ENCODE measurements around the gene ANKLE2. TPM values are rescaled to one million over a fixed set of nuclear protein-coding genes. Genes with fewer than 3 reads are reported as not detected.
"Not testable (repeated sequence)": the region's sequence is repeated elsewhere in the genome, so short reads cannot be mapped to it uniquely, and the experiment has no call there.

The ANKLE2 gene
- total RNA-seq, 1 donor from 2014 or later = 96.4 TPM

DNA sequence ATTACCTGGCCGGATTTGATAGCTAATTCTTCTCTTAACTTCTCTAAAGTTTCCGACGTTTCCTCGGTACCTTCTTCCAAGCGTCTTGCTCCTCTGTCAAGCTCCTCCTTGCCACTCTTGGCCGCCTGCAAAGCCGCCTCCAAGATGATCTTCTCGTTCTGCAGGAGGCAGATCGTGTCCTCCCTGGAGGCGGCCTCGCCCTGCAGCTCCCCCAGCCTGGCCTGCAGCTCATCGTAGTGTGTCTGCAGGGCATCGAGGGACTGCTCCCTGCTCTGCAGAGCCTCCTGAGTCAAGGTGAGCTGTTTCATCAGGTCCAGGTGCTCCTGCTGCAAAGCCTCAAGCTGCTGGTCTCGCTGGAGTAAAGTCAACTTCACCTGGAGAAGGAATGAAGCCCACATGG is 34.2 kb upstream of the ANKLE2 start:
- no peaks in the 10 kb centered on the region for H3K4me1 Mint-ChIP-seq (ENCODE audit: low read depth)
- no peaks in the 10 kb centered on the region for H3K9me3 Mint-ChIP-seq (ENCODE audit: low read depth)
- DNase-seq (ENCODE audit: low spot score) = no peak
- no peaks in the 10 kb centered on the region for H3K27me3 Mint-ChIP-seq (ENCODE audit: low read depth)
- TF ChIP-seq, protein P1, sequence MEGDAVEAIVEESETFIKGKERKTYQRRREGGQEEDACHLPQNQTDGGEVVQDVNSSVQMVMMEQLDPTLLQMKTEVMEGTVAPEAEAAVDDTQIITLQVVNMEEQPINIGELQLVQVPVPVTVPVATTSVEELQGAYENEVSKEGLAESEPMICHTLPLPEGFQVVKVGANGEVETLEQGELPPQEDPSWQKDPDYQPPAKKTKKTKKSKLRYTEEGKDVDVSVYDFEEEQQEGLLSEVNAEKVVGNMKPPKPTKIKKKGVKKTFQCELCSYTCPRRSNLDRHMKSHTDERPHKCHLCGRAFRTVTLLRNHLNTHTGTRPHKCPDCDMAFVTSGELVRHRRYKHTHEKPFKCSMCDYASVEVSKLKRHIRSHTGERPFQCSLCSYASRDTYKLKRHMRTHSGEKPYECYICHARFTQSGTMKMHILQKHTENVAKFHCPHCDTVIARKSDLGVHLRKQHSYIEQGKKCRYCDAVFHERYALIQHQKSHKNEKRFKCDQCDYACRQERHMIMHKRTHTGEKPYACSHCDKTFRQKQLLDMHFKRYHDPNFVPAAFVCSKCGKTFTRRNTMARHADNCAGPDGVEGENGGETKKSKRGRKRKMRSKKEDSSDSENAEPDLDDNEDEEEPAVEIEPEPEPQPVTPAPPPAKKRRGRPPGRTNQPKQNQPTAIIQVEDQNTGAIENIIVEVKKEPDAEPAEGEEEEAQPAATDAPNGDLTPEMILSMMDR (IDR thresholded peaks at IDR 0.05) = no peak
- peak overlapping the region; percentile 61 for H3K27ac Mint-ChIP-seq (ENCODE audit: unreplicated experiment)
- peaks cover 37% of the 10 kb centered on the region for H3K36me3 Mint-ChIP-seq (ENCODE audit: low read depth)
- no peak overlapping the region for H3K4me3 Mint-ChIP-seq (ENCODE audit: unreplicated experiment)

DNA sequence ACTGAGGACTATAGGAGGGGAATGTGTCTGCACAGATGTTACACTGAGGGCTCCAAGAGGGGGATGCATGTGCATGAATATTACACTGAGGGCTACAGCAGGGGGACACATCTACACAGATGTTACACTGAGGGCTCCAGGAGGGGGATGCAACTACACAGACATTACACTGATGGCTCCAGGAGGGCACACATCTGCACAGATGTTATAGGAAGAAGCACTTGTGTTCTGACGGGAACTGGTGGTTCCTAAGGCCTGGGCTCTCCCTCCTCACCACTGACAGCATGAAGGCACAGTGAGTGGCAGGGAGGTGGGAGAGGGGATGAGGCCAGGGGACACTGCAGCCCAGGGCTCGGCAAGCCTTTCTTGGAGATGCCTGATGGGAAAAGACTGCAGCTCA is 30.3 kb upstream of the ANKLE2 start:
- not testable (repeated sequence) for H3K9me3 Mint-ChIP-seq (ENCODE audit: low read depth); H3K4me3 Mint-ChIP-seq (ENCODE audit: unreplicated experiment); DNase-seq (ENCODE audit: low spot score); H3K27ac Mint-ChIP-seq (ENCODE audit: unreplicated experiment); H3K4me1 Mint-ChIP-seq (ENCODE audit: low read depth); H3K27me3 Mint-ChIP-seq (ENCODE audit: low read depth)
- peaks cover 46% of the 10 kb centered on the region for H3K36me3 Mint-ChIP-seq (ENCODE audit: low read depth)

DNA sequence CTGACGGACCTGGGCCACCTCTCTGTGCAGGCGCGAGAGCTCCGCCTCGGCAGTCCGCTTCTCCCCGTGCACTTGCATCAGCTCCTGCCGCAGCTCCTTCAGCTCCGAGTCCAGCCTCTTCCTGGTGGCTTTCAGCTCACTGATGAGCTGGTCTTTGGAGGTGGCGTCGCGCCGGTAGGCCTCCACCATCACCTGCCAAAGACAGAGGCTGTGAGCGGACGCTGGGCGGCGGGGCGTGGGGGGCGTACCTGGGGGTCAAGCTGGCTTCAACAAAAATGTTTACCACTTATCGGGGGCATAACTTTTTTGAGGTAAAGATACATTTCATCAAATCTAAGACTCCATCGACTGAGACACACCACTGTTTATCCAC is 27.5 kb upstream of the ANKLE2 start:
- DNase-seq (ENCODE audit: low spot score) = no peak
- Mint-ChIP-seq H3K4me1 (ENCODE audit: low read depth) (no peaks in the 10 kb centered on the region), H3K4me3 (ENCODE audit: unreplicated experiment) (no peak overlapping the region), H3K9me3 (ENCODE audit: low read depth) (no peaks in the 10 kb centered on the region), H3K27me3 (ENCODE audit: low read depth) (no peaks in the 10 kb centered on the region), H3K36me3 (ENCODE audit: low read depth) (peaks cover 49% of the 10 kb centered on the region), H3K27ac (ENCODE audit: unreplicated experiment) (no peak overlapping the region)
- TF ChIP-seq, protein P1 (IDR thresholded peaks at IDR 0.05) = no peak

DNA sequence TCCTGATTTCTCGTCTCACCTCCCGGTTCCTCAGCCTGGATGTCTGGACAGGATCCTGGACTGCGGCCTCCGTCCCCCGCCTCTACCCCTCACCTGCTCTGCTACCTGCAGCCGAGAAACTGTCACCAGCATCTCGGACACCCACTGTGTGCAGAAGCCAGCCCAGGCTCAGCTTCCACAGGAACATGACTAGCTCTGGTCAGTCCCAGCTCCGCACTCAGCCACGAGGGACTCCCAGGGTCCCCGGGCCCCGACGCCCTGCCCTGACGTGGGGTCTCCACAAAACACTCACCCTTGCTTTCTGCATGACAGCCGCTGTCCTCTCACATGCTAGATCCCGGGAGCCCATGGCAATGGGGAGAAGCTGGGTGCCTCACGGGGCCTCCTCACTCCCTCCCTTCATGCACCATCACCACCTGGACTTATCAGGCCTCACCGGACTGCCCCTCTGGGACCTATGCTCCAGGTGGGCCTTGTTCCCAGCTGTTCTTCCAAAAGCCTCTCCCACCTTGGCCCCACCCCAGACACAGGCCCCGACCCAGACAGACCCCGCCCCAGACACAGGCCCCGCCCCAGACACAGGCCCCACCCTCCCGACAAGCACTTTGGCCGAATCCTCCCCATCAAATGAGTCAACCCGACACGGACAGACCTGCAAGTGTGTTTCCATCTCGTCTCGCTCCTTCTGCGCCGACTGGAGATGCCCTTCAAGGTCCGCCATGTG is 26.9 kb upstream of the ANKLE2 start:
- DNase-seq (ENCODE audit: low spot score) = no peak
- Mint-ChIP-seq H3K27ac (ENCODE audit: unreplicated experiment) (peak overlapping the region; percentile 22), H3K27me3 (ENCODE audit: low read depth) (no peaks in the 10 kb centered on the region), H3K36me3 (ENCODE audit: low read depth) (peaks cover 48% of the 10 kb centered on the region), H3K4me3 (ENCODE audit: unreplicated experiment) (no peak overlapping the region), H3K4me1 (ENCODE audit: low read depth) (no peaks in the 10 kb centered on the region), H3K9me3 (ENCODE audit: low read depth) (no peaks in the 10 kb centered on the region)
- TF ChIP-seq, protein P1 (IDR thresholded peaks at IDR 0.05) = no peak

DNA sequence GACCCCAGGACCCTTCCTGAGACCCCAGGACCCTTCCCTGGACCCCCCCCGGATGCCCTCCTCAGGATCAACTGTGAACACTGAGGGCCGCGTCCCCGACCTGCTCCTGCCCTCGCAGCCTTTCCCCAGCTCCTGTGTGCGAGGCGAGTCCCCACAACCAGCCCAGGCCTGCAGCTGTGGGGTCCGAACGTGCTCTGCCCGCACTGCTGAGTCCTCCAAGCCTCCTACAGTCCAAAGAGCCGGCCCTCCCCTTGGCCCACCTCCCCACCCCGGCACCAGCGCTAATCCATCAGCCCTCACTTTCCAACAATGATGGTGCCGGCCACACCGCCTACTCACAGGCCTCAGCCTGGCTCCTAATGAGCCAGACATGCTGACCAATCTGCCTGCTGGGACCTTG is 26.2 kb upstream of the ANKLE2 start:
- Mint-ChIP-seq H3K27ac (ENCODE audit: unreplicated experiment) (peak overlapping the region; percentile 22), H3K4me3 (ENCODE audit: unreplicated experiment) (no peak overlapping the region), H3K36me3 (ENCODE audit: low read depth) (peaks cover 52% of the 10 kb centered on the region), H3K9me3 (ENCODE audit: low read depth) (no peaks in the 10 kb centered on the region), H3K4me1 (ENCODE audit: low read depth) (no peaks in the 10 kb centered on the region), H3K27me3 (ENCODE audit: low read depth) (no peaks in the 10 kb centered on the region)
- DNase-seq (ENCODE audit: low spot score) = no peak
- TF ChIP-seq, protein P1 (IDR thresholded peaks at IDR 0.05) = no peak

DNA sequence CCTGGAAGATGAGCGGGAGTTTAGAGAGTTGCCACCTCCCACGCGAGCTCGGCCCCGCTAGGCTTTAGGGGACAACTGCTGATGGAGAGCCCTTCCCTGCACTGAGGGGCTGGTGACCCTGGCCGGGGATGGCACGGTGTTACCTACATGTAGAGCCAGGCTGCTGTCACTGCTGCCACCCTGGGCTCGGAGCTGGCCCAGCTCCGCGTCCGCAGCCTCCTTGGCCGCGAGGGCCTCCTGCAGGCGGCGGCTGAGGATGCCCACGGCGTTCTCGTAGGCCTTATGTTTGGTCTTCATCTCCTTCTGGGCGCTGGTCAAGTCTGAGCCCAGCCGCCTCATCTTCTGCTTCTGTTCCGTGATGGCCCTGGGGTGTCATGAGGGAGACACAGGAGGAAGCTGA is 24.6 kb upstream of the ANKLE2 start:
- no peak overlapping the region for H3K27ac Mint-ChIP-seq (ENCODE audit: unreplicated experiment)
- peaks cover 50% of the 10 kb centered on the region for H3K36me3 Mint-ChIP-seq (ENCODE audit: low read depth)
- no peak for DNase-seq (ENCODE audit: low spot score)
- TF ChIP-seq, protein P1 (IDR thresholded peaks at IDR 0.05) = no peak
- H3K4me3 Mint-ChIP-seq (ENCODE audit: unreplicated experiment) = no peak overlapping the region
- no peaks in the 10 kb centered on the region for H3K9me3 Mint-ChIP-seq (ENCODE audit: low read depth)
- H3K4me1 Mint-ChIP-seq (ENCODE audit: low read depth) = no peaks in the 10 kb centered on the region
- H3K27me3 Mint-ChIP-seq (ENCODE audit: low read depth) = no peaks in the 10 kb centered on the region

Measured in chondrocyte (in vitro differentiated cells).